Skeletal muscle satellite cell (primary cell): ENCODE results near the gene TNRC6A.

Source experiments
- H3K27me3 ChIP-seq: 2 replicates; pipeline ENCODE4 v1.7.0; 2013; ENCODE audit warnings: low read length; ENCODE audit not compliant: control insufficient read depth, insufficient read depth
- H3K36me3 ChIP-seq: 2 replicates; pipeline ENCODE4 v1.7.0; 2013; ENCODE audit warnings: mild to moderate bottlenecking, control low read depth, low read length; ENCODE audit not compliant: insufficient read depth
- H3K4me1 ChIP-seq: 2 replicates; pipeline ENCODE4 v1.7.0; 2013; ENCODE audit warnings: low read length; ENCODE audit not compliant: control insufficient read depth, insufficient read depth
- H3K4me2 ChIP-seq: 2 replicates; pipeline ENCODE4 v1.7.0; 2013; ENCODE audit warnings: mild to moderate bottlenecking, low read length
- H3K4me3 ChIP-seq: 2 replicates; pipeline ENCODE4 v1.7.0; 2013; ENCODE audit warnings: low read length
- H3K9ac ChIP-seq: 2 replicates; pipeline ENCODE4 v1.7.0; 2013; ENCODE audit warnings: mild to moderate bottlenecking, low read depth, low read length, moderate library complexity
- H3K9me3 ChIP-seq: replicated peaks from 2 replicates; pipeline ENCODE4 v1.7.0; 2013; ENCODE audit warnings: mild to moderate bottlenecking, control low read depth, low read length

TNRC6A gene

GRCh38 chr16:24861461-24861860 is 132.0 kb downstream of the TNRC6A start:
- Histone ChIP-seq H3K9ac (no peak overlapping the region), H3K9me3 (no peaks in the 10 kb centered on the region), H3K4me3 (no peak overlapping the region), H3K27me3 (peaks cover 3% of the 10 kb centered on the region), H3K36me3 (no peaks in the 10 kb centered on the region), H3K4me2 (no peak overlapping the region), H3K4me1 (no peaks in the 10 kb centered on the region)

- no peaks in the 10 kb centered on the region for H3K4me1 ChIP-seq
- peaks cover 3% of the 10 kb centered on the region for H3K27me3 ChIP-seq
- no peaks in the 10 kb centered on the region for H3K36me3 ChIP-seq
- no peak overlapping the region for H3K4me2 ChIP-seq
- H3K4me3 ChIP-seq: no peak overlapping the region
- H3K9ac ChIP-seq: no peak overlapping the region
- no peaks in the 10 kb centered on the region for H3K9me3 ChIP-seq
These were observed 134.4 kb downstream of the TNRC6A start for GRCh38 chr16:24863582-24864437.

- H3K4me2 ChIP-seq: no peak overlapping the region
- H3K9me3 ChIP-seq: no peaks in the 10 kb centered on the region
- H3K4me1 ChIP-seq: no peaks in the 10 kb centered on the region
- H3K9ac ChIP-seq: no peak overlapping the region
- H3K27me3 ChIP-seq: no peaks in the 10 kb centered on the region
- no peak overlapping the region for H3K4me3 ChIP-seq
- H3K36me3 ChIP-seq: no peaks in the 10 kb centered on the region
These were observed 139.6 kb downstream of the TNRC6A start for GRCh38 chr16:24869033-24869432.

GRCh38 chr16:24871891-24872290 is 142.4 kb downstream of the TNRC6A start:
- Histone ChIP-seq H3K4me3 (no peak overlapping the region), H3K9me3 (no peaks in the 10 kb centered on the region), H3K27me3 (peaks cover 7% of the 10 kb centered on the region), H3K4me2 (no peak overlapping the region), H3K4me1 (no peaks in the 10 kb centered on the region), H3K36me3 (no peaks in the 10 kb centered on the region), H3K9ac (no peak overlapping the region)

GRCh38 chr16:24873028-24873427 is 143.6 kb downstream of the TNRC6A start:
- Histone ChIP-seq H3K4me1 (no peaks in the 10 kb centered on the region), H3K4me2 (no peak overlapping the region), H3K36me3 (no peaks in the 10 kb centered on the region), H3K27me3 (peaks cover 7% of the 10 kb centered on the region), H3K4me3 (no peak overlapping the region), H3K9me3 (no peaks in the 10 kb centered on the region), H3K9ac (no peak overlapping the region)

GRCh38 chr16:24875466-24875865 is 146.0 kb downstream of the TNRC6A start:
- Histone ChIP-seq H3K27me3 (peaks cover 7% of the 10 kb centered on the region), H3K4me2 (no peak overlapping the region), H3K4me3 (no peak overlapping the region), H3K9me3 (no peaks in the 10 kb centered on the region), H3K4me1 (no peaks in the 10 kb centered on the region), H3K36me3 (no peaks in the 10 kb centered on the region), H3K9ac (no peak overlapping the region)
